Measurements from ENCODE around the gene WHRN. TPM values are rescaled to one million over a fixed set of nuclear protein-coding genes. Genes with fewer than 3 reads are reported as not detected.

The WHRN gene
- total RNA-seq, 2 experiments from 2014 or later: 19.9 to 20.5 TPM

DNA sequence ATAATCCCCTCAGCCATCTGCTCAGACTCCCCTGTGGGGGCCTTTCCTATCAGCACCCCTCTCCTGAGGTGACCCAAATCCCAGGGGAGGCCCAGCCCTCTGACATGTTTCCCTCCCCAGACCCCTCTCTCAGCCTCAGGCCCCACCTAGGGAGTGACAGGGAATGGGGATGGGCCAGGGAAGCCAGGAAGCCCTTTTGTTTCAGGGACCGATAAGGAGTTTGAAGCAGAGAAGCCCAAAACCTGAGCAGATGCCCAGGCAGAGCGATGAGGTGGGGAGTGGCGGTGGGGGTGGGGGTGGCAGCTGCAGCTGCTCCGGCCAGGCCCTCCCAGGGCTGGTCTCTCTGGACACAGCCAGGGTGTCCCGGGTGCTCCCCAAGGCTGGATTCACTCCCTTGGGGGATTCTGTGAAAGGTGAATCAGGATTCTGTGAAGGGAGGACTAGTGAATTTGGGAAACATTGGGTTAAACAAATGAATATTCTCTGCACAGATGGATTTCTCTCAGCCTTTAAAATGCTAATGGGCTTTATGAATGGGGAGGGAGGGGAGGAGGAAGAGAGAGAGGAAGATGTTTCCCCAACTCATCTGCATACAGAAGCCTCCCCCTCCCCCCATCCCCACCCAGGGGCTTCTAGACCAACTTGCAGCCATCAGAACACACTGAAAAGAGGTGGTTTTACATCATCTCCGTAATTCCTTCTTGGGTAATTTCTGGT lies 134.9 kb downstream of the WHRN start:
- DNase-seq: no peak
- intact Hi-C loops (cut with DNase I, micrococcal nuclease): no loop called here
- no peak overlapping the region for H3K4me3 ChIP-seq (ENCODE audit: low read length)
- H3K9me3 ChIP-seq (ENCODE audit: control insufficient read depth in 1 of 2, insufficient read depth in 1 of 2, low read length in 2 of 2): no peaks in the 10 kb centered on the region
- H3K27me3 Mint-ChIP-seq: no peaks in the 10 kb centered on the region
- peak overlapping the region; percentile 72 to 86 for H3K27ac ChIP-seq (ENCODE audit: low read depth in 1 of 2, low read length in 2 of 2)
- H3K36me3 Mint-ChIP-seq (ENCODE audit: low read depth): peaks cover 89% of the 10 kb centered on the region
- no peaks in the 10 kb centered on the region for H3K9me3 Mint-ChIP-seq
- no peak for ATAC-seq (ENCODE audit: poor library complexity)
- peaks cover 97% of the 10 kb centered on the region for H3K4me1 ChIP-seq (ENCODE audit: insufficient read depth, low read length)
- CTCF ChIA-PET: no interaction called here
- H3K4me1 Mint-ChIP-seq (ENCODE audit: low read depth): peaks cover 92% of the 10 kb centered on the region
- H3K36me3 ChIP-seq (ENCODE audit: insufficient read depth, low read length): peaks cover 84% of the 10 kb centered on the region
- peak overlapping the region; percentile 83 for H3K27ac Mint-ChIP-seq
- TF ChIP-seq, protein P1, sequence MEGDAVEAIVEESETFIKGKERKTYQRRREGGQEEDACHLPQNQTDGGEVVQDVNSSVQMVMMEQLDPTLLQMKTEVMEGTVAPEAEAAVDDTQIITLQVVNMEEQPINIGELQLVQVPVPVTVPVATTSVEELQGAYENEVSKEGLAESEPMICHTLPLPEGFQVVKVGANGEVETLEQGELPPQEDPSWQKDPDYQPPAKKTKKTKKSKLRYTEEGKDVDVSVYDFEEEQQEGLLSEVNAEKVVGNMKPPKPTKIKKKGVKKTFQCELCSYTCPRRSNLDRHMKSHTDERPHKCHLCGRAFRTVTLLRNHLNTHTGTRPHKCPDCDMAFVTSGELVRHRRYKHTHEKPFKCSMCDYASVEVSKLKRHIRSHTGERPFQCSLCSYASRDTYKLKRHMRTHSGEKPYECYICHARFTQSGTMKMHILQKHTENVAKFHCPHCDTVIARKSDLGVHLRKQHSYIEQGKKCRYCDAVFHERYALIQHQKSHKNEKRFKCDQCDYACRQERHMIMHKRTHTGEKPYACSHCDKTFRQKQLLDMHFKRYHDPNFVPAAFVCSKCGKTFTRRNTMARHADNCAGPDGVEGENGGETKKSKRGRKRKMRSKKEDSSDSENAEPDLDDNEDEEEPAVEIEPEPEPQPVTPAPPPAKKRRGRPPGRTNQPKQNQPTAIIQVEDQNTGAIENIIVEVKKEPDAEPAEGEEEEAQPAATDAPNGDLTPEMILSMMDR (IDR thresholded peaks at IDR 0.05): no peak
- POLR2A ChIA-PET: interaction anchor here (1.1 to 13.0 kb wide), 6 partner anchors 15 to 217 kb away, joined by 3 to 477 read pairs (median 12); partner anchors contain the start of genes AKNA and ATP6V1G1
- peak overlapping the region; percentile 52 for H3K4me3 Mint-ChIP-seq
- H3K27me3 ChIP-seq (ENCODE audit: control insufficient read depth in 1 of 2, insufficient read depth in 2 of 2, low read length in 2 of 2): no peaks in the 10 kb centered on the region

DNA sequence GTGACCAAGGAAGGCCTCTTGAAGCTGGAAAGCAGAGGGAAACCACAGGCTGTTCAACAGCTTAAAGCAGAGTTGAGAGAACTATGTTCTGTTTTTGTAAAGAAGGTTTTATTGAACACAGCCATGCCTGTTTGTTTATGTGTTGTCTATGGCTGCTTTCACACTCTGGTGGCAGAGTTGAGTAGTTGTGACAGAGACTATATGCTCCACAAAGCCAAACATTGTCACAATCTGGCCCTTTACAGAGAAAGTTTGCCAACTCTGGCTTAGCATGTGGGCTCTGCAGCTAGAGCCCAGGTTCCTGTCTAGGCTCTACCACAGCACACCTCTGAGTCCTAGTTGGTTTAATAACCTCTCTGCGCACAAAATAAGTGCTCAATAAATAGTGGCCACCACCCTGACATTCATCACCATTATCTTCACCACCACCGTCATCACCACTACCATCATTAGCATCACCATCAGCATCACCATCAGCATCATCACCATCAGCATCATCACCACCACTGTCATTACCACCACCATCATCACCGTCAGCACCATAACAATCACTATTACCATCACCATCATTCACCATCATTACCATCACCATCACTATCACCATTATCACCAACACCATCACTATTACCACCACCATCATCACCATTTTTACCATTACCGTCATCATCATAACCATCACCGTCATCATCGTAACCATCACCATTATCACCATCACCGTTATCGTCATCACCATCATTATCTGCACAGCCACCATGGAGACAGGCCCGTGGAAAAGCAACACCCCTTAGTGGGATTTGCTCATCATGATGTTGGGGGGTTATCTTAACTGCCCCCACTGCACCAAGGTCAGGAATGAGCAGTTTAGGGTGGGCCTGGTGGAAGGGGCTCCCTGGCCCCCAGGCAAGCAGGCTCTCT lies 135.8 kb downstream of the WHRN start:
- no peaks in the 10 kb centered on the region for H3K27me3 Mint-ChIP-seq
- peaks cover 89% of the 10 kb centered on the region for H3K36me3 Mint-ChIP-seq (ENCODE audit: low read depth)
- peak overlapping the region; percentile 83 for H3K27ac Mint-ChIP-seq
- Histone ChIP-seq H3K4me1 (ENCODE audit: insufficient read depth, low read length) (peaks cover 96% of the 10 kb centered on the region), H3K27me3 (ENCODE audit: control insufficient read depth in 1 of 2, insufficient read depth in 2 of 2, low read length in 2 of 2) (no peaks in the 10 kb centered on the region), H3K36me3 (ENCODE audit: insufficient read depth, low read length) (peaks cover 84% of the 10 kb centered on the region), H3K9me3 (ENCODE audit: control insufficient read depth in 1 of 2, insufficient read depth in 1 of 2, low read length in 2 of 2) (no peaks in the 10 kb centered on the region), H3K4me3 (ENCODE audit: low read length) (no peak overlapping the region), H3K27ac (ENCODE audit: low read depth in 1 of 2, low read length in 2 of 2) (peak overlapping the region; percentile 55 to 72)
- intact Hi-C loops (cut with DNase I, micrococcal nuclease): no loop called here
- H3K4me1 Mint-ChIP-seq (ENCODE audit: low read depth): peaks cover 90% of the 10 kb centered on the region
- ATAC-seq (ENCODE audit: poor library complexity) (no peak), DNase-seq (peak in 2 of 14 experiments; percentile 46 to 56)
- ChIA-PET POLR2A (interaction anchor here (0.8 to 13.0 kb wide), 5 partner anchors 16 to 218 kb away, joined by 3 to 477 read pairs (median 3); partner anchors contain the start of genes AKNA and ATP6V1G1), CTCF (interaction anchor here (0.8 to 2.0 kb wide), 4 partner anchors 13 to 347 kb away, joined by 3 to 7 read pairs (median 6); no protein-coding TSS in a partner anchor)
- H3K9me3 Mint-ChIP-seq: no peaks in the 10 kb centered on the region
- TF ChIP-seq, protein P1 (IDR thresholded peaks at IDR 0.05): no peak
- H3K4me3 Mint-ChIP-seq: peak overlapping the region; percentile 7

DNA sequence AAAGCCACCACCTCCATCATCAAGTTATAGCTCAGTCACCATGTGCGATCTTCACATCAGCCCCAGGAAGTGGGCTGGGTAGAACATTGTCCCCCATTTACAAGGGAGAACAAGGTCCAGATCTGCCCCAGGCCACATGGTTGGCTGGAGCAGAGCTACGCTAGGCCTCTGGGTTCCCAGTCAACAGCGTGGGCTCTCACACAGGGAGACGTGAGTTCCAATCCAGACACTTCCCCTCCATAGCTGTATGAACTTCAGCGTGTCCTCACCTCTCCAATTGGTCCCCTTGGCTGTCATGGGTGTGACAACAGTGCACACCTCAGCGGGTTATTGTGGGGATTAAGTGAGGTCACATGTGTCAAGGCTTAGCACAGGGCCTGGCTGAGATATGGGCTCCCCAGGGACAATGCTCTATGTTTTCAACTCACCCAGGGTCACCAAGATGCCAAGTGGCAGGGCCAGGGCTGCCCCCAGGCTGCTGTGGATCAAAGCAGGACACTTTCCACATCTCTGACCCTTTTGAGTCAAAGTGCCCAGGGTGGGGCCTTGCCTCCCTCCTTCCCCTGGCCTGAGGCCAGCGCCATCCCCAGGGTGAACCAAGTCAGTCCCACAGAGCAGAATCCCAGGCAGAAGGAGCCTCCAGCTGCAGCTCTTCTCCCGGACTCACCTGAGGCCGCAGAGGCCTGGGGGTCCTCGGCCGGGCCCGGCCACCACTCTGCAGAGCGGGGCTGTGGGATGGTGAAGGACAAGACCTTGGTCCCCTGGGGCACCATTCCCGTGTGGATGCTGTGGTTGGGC lies 137.3 kb downstream of the WHRN start:
- no peaks in the 10 kb centered on the region for H3K9me3 Mint-ChIP-seq
- peak overlapping the region; percentile 77 to 81 for H3K27ac ChIP-seq (ENCODE audit: low read depth in 1 of 2, low read length in 2 of 2)
- H3K4me3 ChIP-seq (ENCODE audit: low read length): no peak overlapping the region
- peak overlapping the region; percentile 15 for H3K4me3 Mint-ChIP-seq
- peaks cover 86% of the 10 kb centered on the region for H3K36me3 ChIP-seq (ENCODE audit: insufficient read depth, low read length)
- H3K4me1 ChIP-seq (ENCODE audit: insufficient read depth, low read length): peaks cover 96% of the 10 kb centered on the region
- H3K4me1 Mint-ChIP-seq (ENCODE audit: low read depth): peaks cover 91% of the 10 kb centered on the region
- intact Hi-C loops (cut with DNase I, micrococcal nuclease): no loop called here
- no peaks in the 10 kb centered on the region for H3K9me3 ChIP-seq (ENCODE audit: control insufficient read depth in 1 of 2, insufficient read depth in 1 of 2, low read length in 2 of 2)
- no peaks in the 10 kb centered on the region for H3K27me3 ChIP-seq (ENCODE audit: control insufficient read depth in 1 of 2, insufficient read depth in 2 of 2, low read length in 2 of 2)
- H3K36me3 Mint-ChIP-seq (ENCODE audit: low read depth): peaks cover 91% of the 10 kb centered on the region
- DNase-seq (peak in 1 of 14 experiments; percentile 30), ATAC-seq (ENCODE audit: poor library complexity) (no peak)
- H3K27me3 Mint-ChIP-seq: no peaks in the 10 kb centered on the region
- CTCF ChIA-PET: interaction anchor here (0.7 to 2.0 kb wide), 5 partner anchors 13 to 38 kb away, joined by 3 to 6 read pairs (median 3); no protein-coding TSS in a partner anchor
- POLR2A ChIA-PET: interaction anchor here (0.8 to 13.0 kb wide), 8 partner anchors 9 to 227 kb away, joined by 3 to 477 read pairs (median 3); partner anchors contain the start of genes AKNA and ATP6V1G1
- H3K27ac Mint-ChIP-seq: peak overlapping the region; percentile 83
- TF ChIP-seq, protein P1 (IDR thresholded peaks at IDR 0.05): no peak
